ENCODE measurements around the gene ASIC2.

GRCh38 chr17:33202796-33203495 is 90.1 kb downstream of the ASIC2 start:
- TF ChIP-seq CTCF (IDR thresholded peaks at IDR 0.05; ENCODE audit: insufficient read depth, low read depth, low read length) (no peak), EZH2 (IDR thresholded peaks at IDR 0.05; ENCODE audit: insufficient read depth, low read length) (no peak)

All from astrocyte (in vitro differentiated cells and primary cell).